CD4-positive, alpha-beta T cell treated with Interferon gamma for 1 hour (primary cell): ENCODE data around the gene SCYL1.

ENCODE experiments used
- DNase-seq: peaks from one replicate; pipeline ENCODE4 v3.0.0-alpha.2; 2020

Gene SCYL1

DNA sequence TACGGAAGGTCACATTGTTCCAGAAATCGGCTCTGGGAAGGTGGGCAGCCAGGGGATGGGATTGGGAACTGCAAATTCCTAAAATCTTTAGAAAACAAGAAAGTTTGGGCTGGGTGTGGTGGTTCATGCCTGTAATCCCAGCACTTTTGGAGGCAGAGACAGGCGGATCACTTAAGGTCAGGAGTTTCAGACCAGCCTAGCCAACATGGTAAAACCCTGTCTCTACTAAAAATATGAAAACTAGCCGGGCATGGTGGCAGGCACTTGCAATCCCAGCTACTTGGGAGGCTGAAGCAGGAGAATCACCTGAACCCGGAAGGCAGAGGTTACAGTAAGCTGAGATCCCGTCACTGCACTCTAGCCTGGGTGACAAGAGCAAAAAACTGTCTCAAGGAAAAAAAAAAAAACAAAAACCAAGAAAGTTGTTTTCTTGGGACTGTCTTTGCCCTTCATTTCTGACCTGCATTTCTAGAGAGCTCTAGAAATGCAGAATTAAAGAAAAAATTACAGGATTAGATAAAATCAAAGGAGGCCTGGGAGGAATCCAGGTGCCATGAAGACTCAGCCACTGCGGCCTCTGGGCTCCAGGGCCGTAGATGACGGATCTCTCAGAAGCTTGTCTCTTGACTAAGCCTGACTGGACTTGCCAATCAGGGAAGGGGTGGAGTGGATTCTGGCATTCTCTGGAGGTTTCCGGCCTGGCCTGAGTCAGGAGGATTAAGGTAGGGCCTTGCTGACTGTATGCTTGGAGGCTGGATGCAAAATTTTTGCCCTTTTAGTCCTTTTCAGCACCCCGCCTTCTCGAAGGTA is 31.3 kb upstream of the SCYL1 start:
- no peak for DNase-seq

DNA sequence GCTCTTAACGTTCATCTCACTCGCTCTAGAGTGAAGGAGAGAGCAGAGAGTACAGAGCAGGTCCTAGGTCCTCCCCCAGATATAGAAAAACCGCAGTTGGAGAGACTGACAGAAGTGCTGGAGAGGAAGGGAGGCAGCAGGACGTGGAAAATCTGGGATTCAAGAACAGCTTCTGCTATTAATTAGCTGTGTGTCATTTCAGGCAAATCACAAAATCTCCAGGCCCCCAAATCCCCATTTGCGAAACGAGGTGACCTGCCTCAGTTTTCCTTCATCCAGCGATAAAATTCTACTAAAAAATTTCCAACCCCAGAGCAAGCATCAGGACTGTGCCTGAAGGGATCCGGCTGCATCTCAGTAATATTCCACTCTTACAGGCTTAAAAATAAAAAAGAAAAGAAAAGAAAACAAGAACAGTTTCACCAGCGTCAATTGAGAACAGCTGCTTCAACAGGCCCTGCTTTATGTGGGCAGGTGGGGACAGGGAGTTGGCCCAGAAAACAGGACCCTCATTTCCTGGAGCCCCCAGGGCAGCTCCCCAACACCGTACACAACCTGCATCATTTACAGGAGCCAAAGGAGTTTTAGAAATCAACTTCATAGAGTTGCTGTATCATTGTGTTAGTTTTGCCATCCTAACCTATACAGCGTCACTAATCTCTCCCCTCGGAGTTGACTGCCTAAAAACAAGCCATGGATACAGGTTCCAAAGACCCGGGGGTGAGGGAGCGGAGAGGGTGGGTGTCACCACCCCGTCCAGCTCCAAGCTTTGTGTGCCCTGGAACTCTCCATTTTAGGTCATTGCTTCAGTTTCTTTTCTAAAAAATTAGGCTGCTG is 28.4 kb upstream of the SCYL1 start:
- no peak for DNase-seq

DNA sequence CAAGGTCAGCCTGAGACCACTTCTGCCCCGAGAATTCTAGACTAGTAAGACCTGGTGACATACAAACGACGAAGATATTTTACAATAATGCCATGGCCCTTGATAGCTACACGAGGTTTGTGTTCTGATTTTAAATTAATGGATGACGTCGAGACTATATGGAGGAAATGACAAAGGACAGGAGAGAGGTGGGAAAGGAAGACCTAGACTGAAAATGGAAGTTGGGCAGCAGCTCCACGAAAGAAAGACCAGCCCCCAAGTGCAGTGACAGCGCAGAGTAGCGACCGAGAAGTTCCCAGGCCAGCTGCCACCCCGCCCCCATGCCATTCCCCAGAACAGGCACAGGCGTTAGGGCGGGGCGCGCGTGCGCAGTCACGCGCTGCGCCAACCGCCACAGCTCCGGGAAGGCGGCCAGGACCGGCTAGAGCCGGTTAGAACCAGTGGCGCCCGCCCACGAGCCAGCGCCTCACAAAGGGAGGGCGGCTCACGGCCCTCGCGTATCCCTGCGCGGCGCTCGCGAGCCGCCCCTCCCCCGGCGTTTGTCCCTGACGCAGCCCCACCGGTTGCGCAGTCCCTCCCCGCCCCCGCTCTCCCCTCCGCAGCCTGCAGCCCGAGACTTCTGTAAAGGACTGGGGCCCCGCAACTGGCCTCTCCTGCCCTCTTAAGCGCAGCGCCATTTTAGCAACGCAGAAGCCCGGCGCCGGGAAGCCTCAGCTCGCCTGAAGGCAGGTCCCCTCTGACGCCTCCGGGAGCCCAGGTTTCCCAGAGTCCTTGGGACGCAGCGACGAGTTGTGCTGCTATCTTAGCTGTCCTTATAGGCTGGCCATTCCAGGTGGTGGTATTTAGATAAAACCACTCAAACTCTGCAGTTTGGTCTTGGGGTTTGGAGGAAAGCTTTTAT is 27.5 kb upstream of the SCYL1 start:
- peak; percentile 99 for DNase-seq

DNA sequence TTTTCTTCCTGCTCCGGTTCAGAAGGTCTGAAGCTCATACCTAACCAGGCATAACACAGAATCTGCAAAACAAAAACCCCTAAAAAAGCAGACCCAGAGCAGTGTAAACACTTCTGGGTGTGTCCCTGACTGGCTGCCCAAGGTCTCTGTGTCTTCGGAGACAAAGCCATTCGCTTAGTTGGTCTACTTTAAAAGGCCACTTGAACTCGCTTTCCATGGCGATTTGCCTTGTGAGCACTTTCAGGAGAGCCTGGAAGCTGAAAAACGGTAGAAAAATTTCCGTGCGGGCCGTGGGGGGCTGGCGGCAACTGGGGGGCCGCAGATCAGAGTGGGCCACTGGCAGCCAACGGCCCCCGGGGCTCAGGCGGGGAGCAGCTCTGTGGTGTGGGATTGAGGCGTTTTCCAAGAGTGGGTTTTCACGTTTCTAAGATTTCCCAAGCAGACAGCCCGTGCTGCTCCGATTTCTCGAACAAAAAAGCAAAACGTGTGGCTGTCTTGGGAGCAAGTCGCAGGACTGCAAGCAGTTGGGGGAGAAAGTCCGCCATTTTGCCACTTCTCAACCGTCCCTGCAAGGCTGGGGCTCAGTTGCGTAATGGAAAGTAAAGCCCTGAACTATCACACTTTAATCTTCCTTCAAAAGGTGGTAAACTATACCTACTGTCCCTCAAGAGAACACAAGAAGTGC is 26.7 kb upstream of the SCYL1 start:
- DNase-seq: peak; percentile 72

DNA sequence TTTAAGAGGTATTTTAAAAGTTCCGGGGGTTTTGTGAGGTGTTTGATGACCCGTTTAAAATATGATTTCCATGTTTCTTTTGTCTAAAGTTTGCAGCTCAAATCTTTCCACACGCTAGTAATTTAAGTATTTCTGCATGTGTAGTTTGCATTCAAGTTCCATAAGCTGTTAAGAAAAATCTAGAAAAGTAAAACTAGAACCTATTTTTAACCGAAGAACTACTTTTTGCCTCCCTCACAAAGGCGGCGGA is 26.2 kb upstream of the SCYL1 start:
- DNase-seq: no peak

DNA sequence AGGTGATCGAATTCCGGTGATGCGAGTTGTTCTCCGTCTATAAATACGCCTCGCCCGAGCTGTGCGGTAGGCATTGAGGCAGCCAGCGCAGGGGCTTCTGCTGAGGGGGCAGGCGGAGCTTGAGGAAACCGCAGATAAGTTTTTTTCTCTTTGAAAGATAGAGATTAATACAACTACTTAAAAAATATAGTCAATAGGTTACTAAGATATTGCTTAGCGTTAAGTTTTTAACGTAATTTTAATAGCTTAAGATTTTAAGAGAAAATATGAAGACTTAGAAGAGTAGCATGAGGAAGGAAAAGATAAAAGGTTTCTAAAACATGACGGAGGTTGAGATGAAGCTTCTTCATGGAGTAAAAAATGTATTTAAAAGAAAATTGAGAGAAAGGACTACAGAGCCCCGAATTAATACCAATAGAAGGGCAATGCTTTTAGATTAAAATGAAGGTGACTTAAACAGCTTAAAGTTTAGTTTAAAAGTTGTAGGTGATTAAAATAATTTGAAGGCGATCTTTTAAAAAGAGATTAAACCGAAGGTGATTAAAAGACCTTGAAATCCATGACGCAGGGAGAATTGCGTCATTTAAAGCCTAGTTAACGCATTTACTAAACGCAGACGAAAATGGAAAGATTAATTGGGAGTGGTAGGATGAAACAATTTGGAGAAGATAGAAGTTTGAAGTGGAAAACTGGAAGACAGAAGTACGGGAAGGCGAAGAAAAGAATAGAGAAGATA is 25.7 kb upstream of the SCYL1 start, which contains the start of gene MALAT1:
MALAT1 (plus strand) TSS at position 69 of the 736 bp plus-strand sequence.
- DNase-seq: peak; percentile 92

DNA sequence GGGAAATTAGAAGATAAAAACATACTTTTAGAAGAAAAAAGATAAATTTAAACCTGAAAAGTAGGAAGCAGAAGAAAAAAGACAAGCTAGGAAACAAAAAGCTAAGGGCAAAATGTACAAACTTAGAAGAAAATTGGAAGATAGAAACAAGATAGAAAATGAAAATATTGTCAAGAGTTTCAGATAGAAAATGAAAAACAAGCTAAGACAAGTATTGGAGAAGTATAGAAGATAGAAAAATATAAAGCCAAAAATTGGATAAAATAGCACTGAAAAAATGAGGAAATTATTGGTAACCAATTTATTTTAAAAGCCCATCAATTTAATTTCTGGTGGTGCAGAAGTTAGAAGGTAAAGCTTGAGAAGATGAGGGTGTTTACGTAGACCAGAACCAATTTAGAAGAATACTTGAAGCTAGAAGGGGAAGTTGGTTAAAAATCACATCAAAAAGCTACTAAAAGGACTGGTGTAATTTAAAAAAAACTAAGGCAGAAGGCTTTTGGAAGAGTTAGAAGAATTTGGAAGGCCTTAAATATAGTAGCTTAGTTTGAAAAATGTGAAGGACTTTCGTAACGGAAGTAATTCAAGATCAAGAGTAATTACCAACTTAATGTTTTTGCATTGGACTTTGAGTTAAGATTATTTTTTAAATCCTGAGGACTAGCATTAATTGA is 25.0 kb upstream of the SCYL1 start:
- no peak for DNase-seq

DNA sequence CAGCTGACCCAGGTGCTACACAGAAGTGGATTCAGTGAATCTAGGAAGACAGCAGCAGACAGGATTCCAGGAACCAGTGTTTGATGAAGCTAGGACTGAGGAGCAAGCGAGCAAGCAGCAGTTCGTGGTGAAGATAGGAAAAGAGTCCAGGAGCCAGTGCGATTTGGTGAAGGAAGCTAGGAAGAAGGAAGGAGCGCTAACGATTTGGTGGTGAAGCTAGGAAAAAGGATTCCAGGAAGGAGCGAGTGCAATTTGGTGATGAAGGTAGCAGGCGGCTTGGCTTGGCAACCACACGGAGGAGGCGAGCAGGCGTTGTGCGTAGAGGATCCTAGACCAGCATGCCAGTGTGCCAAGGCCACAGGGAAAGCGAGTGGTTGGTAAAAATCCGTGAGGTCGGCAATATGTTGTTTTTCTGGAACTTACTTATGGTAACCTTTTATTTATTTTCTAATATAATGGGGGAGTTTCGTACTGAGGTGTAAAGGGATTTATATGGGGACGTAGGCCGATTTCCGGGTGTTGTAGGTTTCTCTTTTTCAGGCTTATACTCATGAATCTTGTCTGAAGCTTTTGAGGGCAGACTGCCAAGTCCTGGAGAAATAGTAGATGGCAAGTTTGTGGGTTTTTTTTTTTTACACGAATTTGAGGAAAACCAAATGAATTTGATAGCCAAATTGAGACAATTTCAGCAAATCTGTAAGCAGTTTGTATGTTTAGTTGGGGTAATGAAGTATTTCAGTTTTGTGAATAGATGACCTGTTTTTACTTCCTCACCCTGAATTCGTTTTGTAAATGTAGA is 24.3 kb upstream of the SCYL1 start:
- DNase-seq: no peak

DNA sequence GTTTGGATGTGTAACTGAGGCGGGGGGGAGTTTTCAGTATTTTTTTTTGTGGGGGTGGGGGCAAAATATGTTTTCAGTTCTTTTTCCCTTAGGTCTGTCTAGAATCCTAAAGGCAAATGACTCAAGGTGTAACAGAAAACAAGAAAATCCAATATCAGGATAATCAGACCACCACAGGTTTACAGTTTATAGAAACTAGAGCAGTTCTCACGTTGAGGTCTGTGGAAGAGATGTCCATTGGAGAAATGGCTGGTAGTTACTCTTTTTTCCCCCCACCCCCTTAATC is 23.8 kb upstream of the SCYL1 start:
- DNase-seq: no peak

DNA sequence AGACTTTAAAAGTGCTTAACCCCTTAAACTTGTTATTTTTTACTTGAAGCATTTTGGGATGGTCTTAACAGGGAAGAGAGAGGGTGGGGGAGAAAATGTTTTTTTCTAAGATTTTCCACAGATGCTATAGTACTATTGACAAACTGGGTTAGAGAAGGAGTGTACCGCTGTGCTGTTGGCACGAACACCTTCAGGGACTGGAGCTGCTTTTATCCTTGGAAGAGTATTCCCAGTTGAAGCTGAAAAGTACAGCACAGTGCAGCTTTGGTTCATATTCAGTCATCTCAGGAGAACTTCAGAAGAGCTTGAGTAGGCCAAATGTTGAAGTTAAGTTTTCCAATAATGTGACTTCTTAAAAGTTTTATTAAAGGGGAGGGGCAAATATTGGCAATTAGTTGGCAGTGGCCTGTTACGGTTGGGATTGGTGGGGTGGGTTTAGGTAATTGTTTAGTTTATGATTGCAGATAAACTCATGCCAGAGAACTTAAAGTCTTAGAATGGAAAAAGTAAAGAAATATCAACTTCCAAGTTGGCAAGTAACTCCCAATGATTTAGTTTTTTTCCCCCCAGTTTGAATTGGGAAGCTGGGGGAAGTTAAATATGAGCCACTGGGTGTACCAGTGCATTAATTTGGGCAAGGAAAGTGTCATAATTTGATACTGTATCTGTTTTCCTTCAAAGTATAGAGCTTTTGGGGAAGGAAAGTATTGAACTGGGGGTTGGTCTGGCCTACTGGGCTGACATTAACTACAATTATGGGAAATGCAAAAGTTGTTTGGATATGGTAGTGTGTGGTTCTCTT is 23.2 kb upstream of the SCYL1 start:
- no peak for DNase-seq

DNA sequence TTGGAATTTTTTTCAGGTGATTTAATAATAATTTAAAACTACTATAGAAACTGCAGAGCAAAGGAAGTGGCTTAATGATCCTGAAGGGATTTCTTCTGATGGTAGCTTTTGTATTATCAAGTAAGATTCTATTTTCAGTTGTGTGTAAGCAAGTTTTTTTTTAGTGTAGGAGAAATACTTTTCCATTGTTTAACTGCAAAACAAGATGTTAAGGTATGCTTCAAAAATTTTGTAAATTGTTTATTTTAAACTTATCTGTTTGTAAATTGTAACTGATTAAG is 22.7 kb upstream of the SCYL1 start:
- no peak for DNase-seq

DNA sequence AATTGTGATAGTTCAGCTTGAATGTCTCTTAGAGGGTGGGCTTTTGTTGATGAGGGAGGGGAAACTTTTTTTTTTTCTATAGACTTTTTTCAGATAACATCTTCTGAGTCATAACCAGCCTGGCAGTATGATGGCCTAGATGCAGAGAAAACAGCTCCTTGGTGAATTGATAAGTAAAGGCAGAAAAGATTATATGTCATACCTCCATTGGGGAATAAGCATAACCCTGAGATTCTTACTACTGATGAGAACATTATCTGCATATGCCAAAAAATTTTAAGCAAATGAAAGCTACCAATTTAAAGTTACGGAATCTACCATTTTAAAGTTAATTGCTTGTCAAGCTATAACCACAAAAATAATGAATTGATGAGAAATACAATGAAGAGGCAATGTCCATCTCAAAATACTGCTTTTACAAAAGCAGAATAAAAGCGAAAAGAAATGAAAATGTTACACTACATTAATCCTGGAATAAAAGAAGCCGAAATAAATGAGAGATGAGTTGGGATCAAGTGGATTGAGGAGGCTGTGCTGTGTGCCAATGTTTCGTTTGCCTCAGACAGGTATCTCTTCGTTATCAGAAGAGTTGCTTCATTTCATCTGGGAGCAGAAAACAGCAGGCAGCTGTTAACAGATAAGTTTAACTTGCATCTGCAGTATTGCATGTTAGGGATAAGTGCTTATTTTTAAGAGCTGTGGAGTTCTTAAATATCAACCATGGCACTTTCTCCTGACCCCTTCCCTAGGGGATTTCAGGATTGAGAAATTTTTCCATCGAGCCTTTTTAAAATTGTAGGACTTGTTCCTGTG is 22.1 kb upstream of the SCYL1 start:
- DNase-seq: no peak

DNA sequence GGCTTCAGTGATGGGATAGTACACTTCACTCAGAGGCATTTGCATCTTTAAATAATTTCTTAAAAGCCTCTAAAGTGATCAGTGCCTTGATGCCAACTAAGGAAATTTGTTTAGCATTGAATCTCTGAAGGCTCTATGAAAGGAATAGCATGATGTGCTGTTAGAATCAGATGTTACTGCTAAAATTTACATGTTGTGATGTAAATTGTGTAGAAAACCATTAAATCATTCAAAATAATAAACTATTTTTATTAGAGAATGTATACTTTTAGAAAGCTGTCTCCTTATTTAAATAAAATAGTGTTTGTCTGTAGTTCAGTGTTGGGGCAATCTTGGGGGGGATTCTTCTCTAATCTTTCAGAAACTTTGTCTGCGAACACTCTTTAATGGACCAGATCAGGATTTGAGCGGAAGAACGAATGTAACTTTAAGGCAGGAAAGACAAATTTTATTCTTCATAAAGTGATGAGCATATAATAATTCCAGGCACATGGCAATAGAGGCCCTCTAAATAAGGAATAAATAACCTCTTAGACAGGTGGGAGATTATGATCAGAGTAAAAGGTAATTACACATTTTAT is 21.4 kb upstream of the SCYL1 start:
- DNase-seq: no peak

DNA sequence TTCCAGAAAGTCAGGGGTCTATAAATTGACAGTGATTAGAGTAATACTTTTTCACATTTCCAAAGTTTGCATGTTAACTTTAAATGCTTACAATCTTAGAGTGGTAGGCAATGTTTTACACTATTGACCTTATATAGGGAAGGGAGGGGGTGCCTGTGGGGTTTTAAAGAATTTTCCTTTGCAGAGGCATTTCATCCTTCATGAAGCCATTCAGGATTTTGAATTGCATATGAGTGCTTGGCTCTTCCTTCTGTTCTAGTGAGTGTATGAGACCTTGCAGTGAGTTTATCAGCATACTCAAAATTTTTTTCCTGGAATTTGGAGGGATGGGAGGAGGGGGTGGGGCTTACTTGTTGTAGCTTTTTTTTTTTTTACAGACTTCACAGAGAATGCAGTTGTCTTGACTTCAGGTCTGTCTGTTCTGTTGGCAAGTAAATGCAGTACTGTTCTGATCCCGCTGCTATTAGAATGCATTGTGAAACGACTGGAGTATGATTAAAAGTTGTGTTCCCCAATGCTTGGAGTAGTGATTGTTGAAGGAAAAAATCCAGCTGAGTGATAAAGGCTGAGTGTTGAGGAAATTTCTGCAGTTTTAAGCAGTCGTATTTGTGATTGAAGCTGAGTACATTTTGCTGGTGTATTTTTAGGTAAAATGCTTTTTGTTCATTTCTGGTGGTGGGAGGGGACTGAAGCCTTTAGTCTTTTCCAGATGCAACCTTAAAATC is 20.8 kb upstream of the SCYL1 start:
- no peak for DNase-seq

DNA sequence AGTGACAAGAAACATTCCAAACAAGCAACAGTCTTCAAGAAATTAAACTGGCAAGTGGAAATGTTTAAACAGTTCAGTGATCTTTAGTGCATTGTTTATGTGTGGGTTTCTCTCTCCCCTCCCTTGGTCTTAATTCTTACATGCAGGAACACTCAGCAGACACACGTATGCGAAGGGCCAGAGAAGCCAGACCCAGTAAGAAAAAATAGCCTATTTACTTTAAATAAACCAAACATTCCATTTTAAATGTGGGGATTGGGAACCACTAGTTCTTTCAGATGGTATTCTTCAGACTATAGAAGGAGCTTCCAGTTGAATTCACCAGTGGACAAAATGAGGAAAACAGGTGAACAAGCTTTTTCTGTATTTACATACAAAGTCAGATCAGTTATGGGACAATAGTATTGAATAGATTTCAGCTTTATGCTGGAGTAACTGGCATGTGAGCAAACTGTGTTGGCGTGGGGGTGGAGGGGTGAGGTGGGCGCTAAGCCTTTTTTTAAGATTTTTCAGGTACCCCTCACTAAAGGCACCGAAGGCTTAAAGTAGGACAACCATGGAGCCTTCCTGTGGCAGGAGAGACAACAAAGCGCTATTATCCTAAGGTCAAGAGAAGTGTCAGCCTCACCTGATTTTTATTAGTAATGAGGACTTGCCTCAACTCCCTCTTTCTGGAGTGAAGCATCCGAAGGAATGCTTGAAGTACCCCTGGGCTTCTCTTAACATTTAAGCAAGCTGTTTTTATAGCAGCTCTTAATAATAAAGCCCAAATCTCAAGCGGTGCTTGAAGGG is 20.0 kb upstream of the SCYL1 start:
- no peak for DNase-seq

DNA sequence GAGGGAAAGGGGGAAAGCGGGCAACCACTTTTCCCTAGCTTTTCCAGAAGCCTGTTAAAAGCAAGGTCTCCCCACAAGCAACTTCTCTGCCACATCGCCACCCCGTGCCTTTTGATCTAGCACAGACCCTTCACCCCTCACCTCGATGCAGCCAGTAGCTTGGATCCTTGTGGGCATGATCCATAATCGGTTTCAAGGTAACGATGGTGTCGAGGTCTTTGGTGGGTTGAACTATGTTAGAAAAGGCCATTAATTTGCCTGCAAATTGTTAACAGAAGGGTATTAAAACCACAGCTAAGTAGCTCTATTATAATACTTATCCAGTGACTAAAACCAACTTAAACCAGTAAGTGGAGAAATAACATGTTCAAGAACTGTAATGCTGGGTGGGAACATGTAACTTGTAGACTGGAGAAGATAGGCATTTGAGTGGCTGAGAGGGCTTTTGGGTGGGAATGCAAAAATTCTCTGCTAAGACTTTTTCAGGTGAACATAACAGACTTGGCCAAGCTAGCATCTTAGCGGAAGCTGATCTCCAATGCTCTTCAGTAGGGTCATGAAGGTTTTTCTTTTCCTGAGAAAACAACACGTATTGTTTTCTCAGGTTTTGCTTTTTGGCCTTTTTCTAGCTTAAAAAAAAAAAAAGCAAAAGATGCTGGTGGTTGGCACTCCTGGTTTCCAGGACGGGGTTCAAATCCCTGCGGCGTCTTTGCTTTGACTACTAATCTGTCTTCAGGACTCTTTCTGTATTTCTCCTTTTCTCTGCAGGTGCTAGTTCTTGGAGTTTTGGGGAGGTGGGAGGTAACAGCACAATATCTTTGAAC is 19.2 kb upstream of the SCYL1 start:
- peak; percentile 29 for DNase-seq
